ENCODE results near the gene ITPA.

The ITPA gene

GRCh38 chr20:3251806-3252205 is 42.5 kb downstream of the ITPA start:
- DNase-seq (ENCODE audit: insufficient read length, low spot score): no peak
- FAIRE-seq: no peak
- TF ChIP-seq, protein P1, sequence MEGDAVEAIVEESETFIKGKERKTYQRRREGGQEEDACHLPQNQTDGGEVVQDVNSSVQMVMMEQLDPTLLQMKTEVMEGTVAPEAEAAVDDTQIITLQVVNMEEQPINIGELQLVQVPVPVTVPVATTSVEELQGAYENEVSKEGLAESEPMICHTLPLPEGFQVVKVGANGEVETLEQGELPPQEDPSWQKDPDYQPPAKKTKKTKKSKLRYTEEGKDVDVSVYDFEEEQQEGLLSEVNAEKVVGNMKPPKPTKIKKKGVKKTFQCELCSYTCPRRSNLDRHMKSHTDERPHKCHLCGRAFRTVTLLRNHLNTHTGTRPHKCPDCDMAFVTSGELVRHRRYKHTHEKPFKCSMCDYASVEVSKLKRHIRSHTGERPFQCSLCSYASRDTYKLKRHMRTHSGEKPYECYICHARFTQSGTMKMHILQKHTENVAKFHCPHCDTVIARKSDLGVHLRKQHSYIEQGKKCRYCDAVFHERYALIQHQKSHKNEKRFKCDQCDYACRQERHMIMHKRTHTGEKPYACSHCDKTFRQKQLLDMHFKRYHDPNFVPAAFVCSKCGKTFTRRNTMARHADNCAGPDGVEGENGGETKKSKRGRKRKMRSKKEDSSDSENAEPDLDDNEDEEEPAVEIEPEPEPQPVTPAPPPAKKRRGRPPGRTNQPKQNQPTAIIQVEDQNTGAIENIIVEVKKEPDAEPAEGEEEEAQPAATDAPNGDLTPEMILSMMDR (IDR thresholded peaks at IDR 0.05; ENCODE audit: insufficient read depth, missing control alignments): no peak

GRCh38 chr20:3255728-3256127 is 46.4 kb downstream of the ITPA start:
- FAIRE-seq: no peak
- TF ChIP-seq, protein P1 (IDR thresholded peaks at IDR 0.05; ENCODE audit: insufficient read depth, missing control alignments): no peak
- DNase-seq (ENCODE audit: insufficient read length, low spot score): no peak

GRCh38 chr20:3258429-3258828 is 49.1 kb downstream of the ITPA start:
- DNase-seq (ENCODE audit: insufficient read length, low spot score): no peak
- TF ChIP-seq, protein P1 (IDR thresholded peaks at IDR 0.05; ENCODE audit: insufficient read depth, missing control alignments): no peak
- FAIRE-seq: no peak

DNA sequence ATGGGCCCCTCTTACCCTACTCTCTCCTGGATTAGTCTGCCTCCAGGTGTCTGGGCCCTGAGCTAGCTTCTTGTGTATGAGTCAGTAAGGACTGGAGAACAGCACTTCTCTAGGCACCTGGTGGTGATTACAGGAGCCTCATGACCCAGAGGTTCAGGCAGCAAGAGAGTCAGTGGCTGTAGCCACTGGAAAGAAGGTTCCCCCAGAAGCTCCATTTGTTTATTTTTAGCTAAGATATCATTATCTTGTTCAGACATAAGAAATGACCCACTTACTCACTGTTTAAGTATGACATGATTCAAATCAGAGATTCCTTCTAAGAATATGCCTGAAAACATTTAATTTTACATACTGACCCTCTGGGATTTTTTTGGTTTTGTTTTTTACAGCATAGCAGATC is 53.3 kb downstream of the ITPA start:
- no peak for FAIRE-seq
- TF ChIP-seq, protein P1 (IDR thresholded peaks at IDR 0.05; ENCODE audit: insufficient read depth, missing control alignments): no peak

GRCh38 chr20:3270051-3270450 is 60.8 kb downstream of the ITPA start:
- FAIRE-seq: no peak

More for the DNA sequence above, 53.3 kb downstream of the ITPA start:
- DNase-seq (ENCODE audit: insufficient read length, low spot score): no peak

GRCh38 chr20:3273371-3273770 is 64.1 kb downstream of the ITPA start:
- TF ChIP-seq, protein P1 (IDR thresholded peaks at IDR 0.05; ENCODE audit: insufficient read depth, missing control alignments): no peak
- DNase-seq (ENCODE audit: insufficient read length, low spot score) (no peak), FAIRE-seq (no peak)

More at GRCh38 chr20:3270051-3270450, 60.8 kb downstream of the ITPA start:
- TF ChIP-seq, protein P1 (IDR thresholded peaks at IDR 0.05; ENCODE audit: insufficient read depth, missing control alignments): no peak
- no peak for DNase-seq (ENCODE audit: insufficient read length, low spot score)
